Stimulated activated CD8-positive, alpha-beta memory T cell treated with anti-CD3 and anti-CD28 coated beads, Interleukin-2, amount 100 ng/mL, for 48 hours (primary cell): ENCODE data around the gene SPRY1.

Experiments
- DNase-seq, 2 donors: peaks; one replicate each; pipeline ENCODE4 v3.0.0-alpha.2; 2020; ENCODE audit warnings: low read depth in 2 of 2

The SPRY1 gene

DNA sequence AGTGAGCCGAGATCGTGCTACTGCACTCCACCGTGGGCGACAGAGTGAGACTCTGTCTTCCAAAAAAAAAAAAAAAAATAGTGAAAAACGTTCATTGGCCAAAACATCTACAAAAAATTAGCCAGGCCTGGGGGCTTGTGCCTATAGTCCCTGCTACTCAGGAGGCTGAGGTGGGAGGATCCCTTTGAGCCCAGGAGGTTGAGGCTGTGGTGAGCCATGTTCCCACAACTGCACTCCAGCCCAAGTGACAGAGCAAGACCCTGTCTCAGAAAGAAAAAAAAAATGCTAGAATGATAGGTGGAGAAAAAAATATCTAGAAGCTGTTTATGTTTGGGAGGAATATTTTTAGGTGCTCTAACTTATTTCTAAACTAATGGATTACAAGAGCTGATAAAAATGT, 14.9 kb downstream of the SPRY1 start:
- no peak for DNase-seq

- DNase-seq, result no peak
Observed at GRCh38 chr4:123412091-123412505, 15.5 kb downstream of the SPRY1 start.

DNA sequence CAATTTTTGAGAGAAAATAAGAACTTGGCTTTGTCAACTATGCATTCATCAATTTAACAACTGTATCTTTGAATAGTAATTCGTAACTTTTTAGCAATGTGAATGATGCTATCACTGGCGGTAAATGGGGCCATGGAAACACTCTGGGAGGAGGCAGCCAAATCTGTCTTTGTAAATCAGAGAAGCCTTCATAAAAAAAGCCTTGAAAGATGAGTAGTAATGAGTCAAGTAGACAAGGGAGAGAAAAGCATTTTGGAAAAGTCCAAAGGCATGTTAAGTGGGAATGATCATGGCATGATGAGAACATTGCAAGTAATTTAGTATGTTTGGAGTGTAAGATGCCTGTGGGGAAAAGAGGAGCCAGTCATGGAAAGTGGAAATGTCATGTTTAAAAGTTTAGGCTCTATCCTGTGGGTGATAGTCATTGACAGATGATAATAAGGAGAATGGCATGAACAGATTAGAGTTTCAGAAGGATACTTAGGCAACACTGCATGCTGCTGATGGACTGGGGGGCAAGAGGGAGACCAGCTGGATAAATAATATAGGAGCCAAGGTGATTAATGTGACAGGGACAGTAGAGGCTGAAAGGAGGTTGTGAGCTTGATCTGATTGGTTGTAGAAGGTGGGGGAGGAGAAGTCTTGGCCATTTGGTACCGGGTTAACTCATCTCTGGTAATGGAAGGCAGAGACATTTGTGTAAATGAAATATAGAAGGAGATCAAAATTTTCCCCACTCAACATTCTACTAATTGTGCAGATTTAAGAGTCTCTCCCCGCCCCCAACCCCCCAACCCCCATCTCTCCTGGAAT, 16.3 kb downstream of the SPRY1 start:
- DNase-seq, result no peak

GRCh38 chr4:123415576-123415975, 19.0 kb downstream of the SPRY1 start:
- DNase-seq, result no peak

GRCh38 chr4:123415977-123416376, 19.4 kb downstream of the SPRY1 start:
- DNase-seq, result peak in 1 of 2 donors; percentile 36

- no peak for DNase-seq
Observed at GRCh38 chr4:123417813-123418212, 21.2 kb downstream of the SPRY1 start.

GRCh38 chr4:123418351-123418931, 21.8 kb downstream of the SPRY1 start:
- DNase-seq, result no peak

GRCh38 chr4:123419885-123420755, 23.5 kb downstream of the SPRY1 start:
- no peak for DNase-seq

GRCh38 chr4:123421227-123421936, 24.8 kb downstream of the SPRY1 start:
- DNase-seq, result no peak

DNA sequence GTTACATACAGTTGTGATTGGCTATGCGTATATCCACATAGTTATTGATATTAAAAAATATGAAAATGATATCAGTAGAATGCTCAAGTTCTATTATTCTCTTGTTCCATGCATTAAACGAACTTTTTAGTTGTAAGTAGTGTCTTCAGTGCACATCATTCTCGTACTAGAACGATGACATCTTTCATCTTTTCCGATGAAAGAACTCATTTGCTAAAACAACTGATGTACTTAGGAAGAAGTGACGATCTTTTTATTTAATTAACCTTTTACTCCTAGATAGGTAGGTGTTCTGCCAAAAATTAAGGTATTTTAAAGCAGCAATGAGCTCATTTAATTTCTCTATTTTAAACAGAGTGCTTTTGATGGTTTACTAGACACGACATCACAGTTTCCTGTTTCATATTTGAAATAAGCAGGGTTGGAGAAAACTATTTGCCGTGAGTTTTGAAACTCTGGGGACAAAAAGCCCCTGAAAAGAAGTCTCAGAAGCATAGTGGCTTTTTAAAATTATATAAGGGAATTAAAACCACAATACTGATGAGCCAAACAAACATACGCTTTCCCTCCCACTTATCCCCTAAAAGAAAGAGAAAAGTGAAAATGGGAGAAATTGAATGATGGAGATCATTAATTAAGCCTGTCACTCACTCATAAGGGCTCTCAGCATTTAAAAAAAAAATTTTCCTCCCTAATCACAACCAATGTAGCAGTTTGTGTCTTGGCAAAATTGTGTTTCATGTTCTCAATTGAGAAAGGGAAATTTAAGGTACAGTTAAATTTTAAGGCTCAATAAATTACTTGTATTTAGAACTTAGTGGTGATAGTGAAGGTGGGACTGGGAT, 25.6 kb downstream of the SPRY1 start:
- no peak for DNase-seq

DNA sequence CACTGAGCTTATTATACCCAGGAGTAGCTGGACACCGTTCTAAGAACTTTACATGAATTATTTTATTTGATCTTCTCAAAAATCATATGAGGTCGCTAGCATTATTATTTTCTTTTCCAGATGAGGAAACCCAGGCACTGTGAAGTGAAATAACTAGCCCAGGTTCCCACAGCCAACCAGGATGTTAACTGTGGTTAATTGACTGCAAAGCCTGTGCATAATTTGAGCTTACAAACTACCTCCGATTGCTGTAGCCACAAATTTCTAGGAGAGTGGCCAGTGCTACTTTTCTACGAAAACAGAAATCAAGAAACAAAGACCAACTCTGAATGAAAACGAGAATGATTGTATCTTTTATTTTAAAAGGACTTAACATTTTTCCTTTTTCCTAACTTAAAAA, 27.2 kb downstream of the SPRY1 start:
- no peak for DNase-seq

GRCh38 chr4:123427951-123428350, 31.4 kb downstream of the SPRY1 start:
- DNase-seq, result no peak

DNA sequence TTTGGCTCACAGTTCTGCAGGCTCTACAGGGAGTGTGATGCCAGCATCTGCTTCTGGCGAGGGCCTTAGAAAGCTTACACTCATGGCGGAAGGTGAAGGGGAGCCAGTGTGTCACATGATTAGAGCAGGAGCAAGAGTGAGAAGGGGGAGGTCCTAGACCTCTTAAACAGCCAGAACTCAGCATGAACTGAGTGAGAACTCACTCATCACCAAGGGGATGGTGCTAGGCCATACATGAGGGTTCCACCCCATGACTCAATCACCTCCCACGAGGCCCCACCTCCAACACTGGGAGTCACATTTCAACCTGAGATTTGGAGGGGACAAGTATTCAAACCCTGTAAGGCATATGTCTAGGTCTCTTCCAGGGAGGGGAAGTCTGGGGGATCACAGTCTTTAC, 33.4 kb downstream of the SPRY1 start:
- DNase-seq, result no peak

- no peak for DNase-seq
Observed at GRCh38 chr4:123430501-123430900, 33.9 kb downstream of the SPRY1 start.

DNA sequence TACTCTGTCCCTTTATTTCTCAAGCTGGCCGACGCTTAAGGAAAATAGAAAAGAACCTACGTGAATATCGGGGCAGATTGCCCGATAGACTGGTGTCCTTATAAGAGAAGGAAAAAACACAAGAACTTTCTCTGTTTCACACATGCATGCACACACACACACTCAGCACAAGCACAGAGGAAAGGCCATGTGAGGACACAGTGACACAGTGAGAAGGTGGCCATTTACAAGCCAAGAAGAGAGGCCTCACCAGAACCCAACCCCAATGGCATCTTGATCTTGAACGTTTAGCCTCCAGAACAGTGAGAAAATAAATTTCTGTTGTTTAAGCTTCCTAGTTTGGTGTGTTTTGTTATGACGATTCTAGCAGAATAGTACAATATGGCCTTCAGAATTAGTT, 37.0 kb downstream of the SPRY1 start:
- no peak for DNase-seq

DNA sequence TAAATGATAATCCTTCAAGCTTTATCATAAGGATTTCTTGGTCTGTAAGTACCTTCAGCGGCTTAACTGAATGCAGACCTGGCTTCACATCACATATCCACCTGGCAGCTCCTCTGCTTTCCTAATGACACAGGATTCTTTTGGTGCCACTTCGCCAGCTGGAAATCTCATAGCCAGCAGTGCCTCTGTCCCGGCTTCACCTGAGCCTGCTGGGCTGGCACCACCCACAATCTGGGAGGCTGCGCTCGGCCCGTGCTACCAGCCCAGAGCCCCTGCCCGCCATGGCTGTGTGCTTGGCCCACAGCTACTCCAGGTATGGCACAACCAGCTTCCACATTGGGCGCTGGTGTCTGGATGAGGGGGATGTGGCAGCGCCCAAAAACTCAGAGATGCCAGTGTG, 37.4 kb downstream of the SPRY1 start:
- no peak for DNase-seq

DNA sequence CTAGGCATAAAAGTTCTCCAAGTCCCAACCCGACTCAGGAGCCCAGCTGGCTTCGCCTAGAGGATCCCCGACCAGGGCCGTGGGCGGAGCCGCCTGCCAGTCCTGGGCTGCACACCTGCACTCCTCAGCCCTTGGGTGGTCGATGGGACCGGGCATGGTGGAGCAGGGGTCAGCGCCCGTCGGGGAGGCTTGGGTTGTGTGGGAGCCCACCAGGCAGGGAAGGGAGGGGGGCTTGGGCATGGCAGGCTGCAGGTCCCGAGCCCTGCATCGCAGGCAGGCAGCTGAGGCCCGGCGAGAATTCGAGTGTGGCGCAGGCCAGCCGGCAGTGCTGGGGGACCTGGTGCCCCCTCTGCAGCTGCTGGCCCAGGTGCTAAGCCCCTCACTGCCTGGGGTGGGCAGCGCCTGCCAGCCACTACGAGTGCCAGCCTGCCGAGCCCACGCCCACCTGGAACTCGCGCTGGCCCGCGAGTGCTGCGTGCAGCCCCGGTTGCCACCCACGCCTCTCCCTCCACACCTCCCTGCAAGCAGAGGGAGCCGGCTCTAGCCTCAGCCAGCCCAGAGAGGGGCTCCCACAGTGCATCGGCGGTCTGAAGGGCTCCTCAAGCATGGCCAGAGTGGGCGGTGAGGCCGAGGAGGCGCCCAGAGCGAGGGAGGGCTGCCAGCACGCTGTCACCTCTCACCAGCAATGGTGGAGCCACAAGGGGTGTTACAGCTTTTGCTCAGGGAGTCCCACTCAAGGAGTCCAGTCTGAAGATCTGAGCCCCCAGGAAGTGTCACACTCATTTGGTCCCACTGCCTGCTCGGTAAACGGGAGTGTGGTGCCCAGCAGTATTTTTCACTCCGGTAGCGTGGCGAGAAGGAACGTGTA, 38.9 kb downstream of the SPRY1 start:
- DNase-seq, result no peak

DNA sequence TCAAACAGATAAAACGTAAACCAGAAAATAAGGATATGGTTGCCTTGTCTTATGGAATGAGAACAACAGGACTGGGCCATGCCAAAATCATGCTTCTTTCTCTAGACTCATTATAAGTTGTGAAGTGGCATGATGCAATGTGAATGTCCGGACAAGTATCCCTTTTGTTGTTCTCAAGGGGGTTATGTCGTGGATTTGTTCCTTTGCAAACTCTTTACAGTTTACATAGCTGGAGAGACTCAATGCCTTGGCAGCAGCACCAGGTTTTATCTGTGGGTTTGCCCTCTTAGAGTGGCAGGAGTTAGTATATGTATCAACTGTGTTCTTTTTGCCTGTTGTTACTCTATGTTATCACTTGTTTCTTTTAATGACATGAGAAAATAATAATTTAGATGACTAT, 41.4 kb downstream of the SPRY1 start:
- DNase-seq, result no peak

- no peak for DNase-seq
Observed at GRCh38 chr4:123443401-123444289, 47.0 kb downstream of the SPRY1 start.
